Measurements from ENCODE around the gene CA5A. TPM values are rescaled to one million over a fixed set of nuclear protein-coding genes. Genes with fewer than 3 reads are reported as not detected.
A peak's percentile ranks its signal among the peaks of the same experiment; 100 is the strongest.

CA5A gene
- total and polyA plus RNA-seq, 2 of the 4 experiments (the other 2 are of a cell fraction) = not detected

DNA sequence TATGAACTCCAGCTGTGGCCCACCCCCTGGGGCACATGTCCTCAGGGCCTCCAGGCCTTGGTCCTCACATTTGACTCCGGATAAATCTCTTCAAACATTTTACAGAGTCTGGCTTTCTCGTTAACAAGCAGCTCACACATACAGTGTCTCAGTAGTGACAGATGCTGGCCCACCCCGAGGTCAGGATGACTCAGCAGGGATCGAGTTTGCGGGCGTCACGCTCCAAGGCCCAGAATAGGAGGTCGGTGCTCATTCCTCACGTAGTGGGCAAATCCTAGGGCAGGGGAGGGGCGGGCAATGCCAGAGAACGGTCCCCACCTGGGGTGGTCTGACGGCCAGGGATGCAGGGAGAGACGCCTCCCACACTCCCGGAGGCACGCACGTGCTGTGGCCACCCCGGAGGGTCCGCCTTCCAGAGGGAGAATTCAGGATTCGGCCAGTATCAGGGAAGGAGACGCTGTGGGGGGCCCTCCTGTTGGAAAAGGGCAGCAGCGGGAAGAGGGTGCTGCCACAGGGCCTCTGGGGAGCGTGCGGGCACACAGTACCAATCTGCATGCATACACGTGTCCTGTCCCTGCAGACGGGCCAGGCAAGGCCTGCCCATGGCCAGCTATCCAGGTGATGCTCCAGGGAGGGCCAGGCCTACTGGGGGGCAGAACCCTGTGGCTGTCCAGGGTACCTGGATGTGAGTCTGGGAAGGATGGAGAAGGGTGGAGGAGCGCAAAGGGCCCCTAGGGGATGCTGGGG is 75.6 kb downstream of the CA5A start:
- H3K36me3 ChIP-seq (ENCODE audit: control insufficient read depth, insufficient read depth, low read length) = peaks cover 15% of the 10 kb centered on the region
- H2BK5ac ChIP-seq (ENCODE audit: low read depth, low read length, poor library complexity, severe bottlenecking) = peak overlapping the region; percentile 53
- ChIA-PET POLR2A (ENCODE audit: unreplicated experiment) (no interaction called here), CTCF (interaction anchor here (0.7 to 1.0 kb wide), 2 partner anchors 11 to 82 kb away, joined by 3 to 4 read pairs; no protein-coding TSS in a partner anchor)
- in situ Hi-C loops (cut with MboI; ENCODE audit: low sequenced_read_pairs) (no loop called here), intact Hi-C loops (cut with micrococcal nuclease) (no loop called here), dilution Hi-C loops (cut with HindIII; ENCODE audit: low sequenced_read_pairs, unreplicated experiment) (no loop called here)
- BruUV-seq (replicated peaks) = no TSS peak
- H3K23ac ChIP-seq (ENCODE audit: low read depth, low read length) = peak overlapping the region; percentile 36; the same call in 1 of the 2 replicates
- H3K9ac ChIP-seq (ENCODE audit: low read depth, low read length) = no peak overlapping the region
- no peak overlapping the region for H3K4me3 ChIP-seq (ENCODE audit: insufficient read depth, low read depth, low read length)
- peak overlapping the region; percentile 41 for H3K27ac ChIP-seq (ENCODE audit: insufficient read depth, low read length)
- ATAC-seq (ENCODE audit: low read depth) (peak; percentile 80), DNase-seq (peak; percentile 78)
- H2BK20ac ChIP-seq (ENCODE audit: low read depth, low read length) = peak overlapping the region; percentile 38; the same call in 1 of the 2 replicates
- H3K4me2 ChIP-seq (ENCODE audit: low read depth, low read length) = peak overlapping the region; percentile 18; the same call in 1 of the 2 replicates
- H2AK9ac ChIP-seq (replicated peaks; ENCODE audit: low read depth, low read length, poor library complexity) = no peak overlapping the region
- peak overlapping the region; percentile 45; the same call in 1 of the 2 replicates for H3K14ac ChIP-seq (replicated peaks; ENCODE audit: low read depth, low read length)
- H3K4ac ChIP-seq (ENCODE audit: low read depth, low read length) = peak overlapping the region; percentile 78
- no peak overlapping the region for H2BK15ac ChIP-seq (ENCODE audit: low read depth, low read length)
- 76% methylated on average over 4 of the region's 26 CpGs; no CpG with 5 or more reads in 1 of the 2 experiments for WGBS, 2 experiments (ENCODE audit: extremely low coverage in 2 of 2, insufficient read length in 1 of 2)
- H3K79me1 ChIP-seq (ENCODE audit: low read depth in 1 of 2, low read length in 2 of 2) = peaks cover 3 to 74% of the 10 kb centered on the region in 2 experiments; a peak in 3 of 4 replicates
- peak overlapping the region; percentile 33; the same call in 1 of the 2 replicates for H3K18ac ChIP-seq (ENCODE audit: low read depth, low read length)
- peak overlapping the region; percentile 38; the same call in 1 of the 2 replicates for H4K91ac ChIP-seq (ENCODE audit: insufficient read depth, low read depth, low read length)
- peak overlapping the region; percentile 30; the same call in 1 of the 2 replicates for H2BK120ac ChIP-seq (ENCODE audit: low read depth, low read length)
- H2AK5ac ChIP-seq (ENCODE audit: low read depth, low read length) = peak overlapping the region; percentile 68
- H3K9me3 ChIP-seq (ENCODE audit: control insufficient read depth, insufficient read depth, low read length) = no peaks in the 10 kb centered on the region
- peak overlapping the region; percentile 40 for H2AFZ ChIP-seq (replicated peaks; ENCODE audit: low read length, poor library complexity)
- H3K27me3 ChIP-seq (ENCODE audit: control insufficient read depth, insufficient read depth, low read length) = no peaks in the 10 kb centered on the region
- H4K8ac ChIP-seq (ENCODE audit: low read depth in 2 of 2, low read length in 2 of 2) = peak overlapping the region; percentile 14 to 26; a peak in 2 of 4 replicates
- 0 out of 2 replicates have a peak overlapping the region, but pooled peaks have one; percentile 15 for H3K56ac ChIP-seq (ENCODE audit: extremely low read depth, insufficient read depth, low read length)
- H3K4me1 ChIP-seq (ENCODE audit: control insufficient read depth, insufficient read depth, low read length) = peaks cover 20% of the 10 kb centered on the region
- H3K9me1 ChIP-seq (ENCODE audit: insufficient read depth, low read length) = peaks cover 10% of the 10 kb centered on the region; the same call in 1 of the 2 replicates
- H4K20me1 ChIP-seq (ENCODE audit: insufficient read depth, low read length) = peaks cover 94% of the 10 kb centered on the region
- peak overlapping the region; percentile 2; the same call in 1 of the 2 replicates for H4K5ac ChIP-seq (ENCODE audit: low read depth, low read length)
- TF ChIP-seq NFE2L2 (IDR thresholded peaks at IDR 0.05; ENCODE audit: low read depth, low read length) (peak; percentile 91), MXI1 (IDR thresholded peaks at IDR 0.05; ENCODE audit: borderline replicate concordance, low read depth, low read length) (0 out of 2 replicates have a peak, but pooled peaks have one; percentile 33), CHD1 (IDR thresholded peaks at IDR 0.05; ENCODE audit: low read depth, low read length) (no peak), RFX5 (IDR thresholded peaks at IDR 0.05; ENCODE audit: low read depth, low read length) (no peak), RAD21 (IDR thresholded peaks at IDR 0.05; ENCODE audit: low read length) (no peak), SMC3 (IDR thresholded peaks at IDR 0.05; ENCODE audit: low read depth, low read length) (no peak), FOS (IDR thresholded peaks at IDR 0.05; ENCODE audit: low read depth, low read length) (peak; percentile 82), CEBPB (IDR thresholded peaks at IDR 0.05; ENCODE audit: low read depth, low read length) (no peak), POLR2A (IDR thresholded peaks at IDR 0.05; ENCODE audit: low read depth, low read length) (no peak), MAFK (IDR thresholded peaks at IDR 0.05; ENCODE audit: low read depth, low read length) (peak; percentile 39; the same call in 1 of the 2 replicates)
- TF ChIP-seq, protein P1, sequence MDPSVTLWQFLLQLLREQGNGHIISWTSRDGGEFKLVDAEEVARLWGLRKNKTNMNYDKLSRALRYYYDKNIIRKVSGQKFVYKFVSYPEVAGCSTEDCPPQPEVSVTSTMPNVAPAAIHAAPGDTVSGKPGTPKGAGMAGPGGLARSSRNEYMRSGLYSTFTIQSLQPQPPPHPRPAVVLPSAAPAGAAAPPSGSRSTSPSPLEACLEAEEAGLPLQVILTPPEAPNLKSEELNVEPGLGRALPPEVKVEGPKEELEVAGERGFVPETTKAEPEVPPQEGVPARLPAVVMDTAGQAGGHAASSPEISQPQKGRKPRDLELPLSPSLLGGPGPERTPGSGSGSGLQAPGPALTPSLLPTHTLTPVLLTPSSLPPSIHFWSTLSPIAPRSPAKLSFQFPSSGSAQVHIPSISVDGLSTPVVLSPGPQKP (IDR thresholded peaks at IDR 0.05; ENCODE audit: borderline replicate concordance, low read depth, low read length) = no peak
- TF ChIP-seq, protein P2, sequence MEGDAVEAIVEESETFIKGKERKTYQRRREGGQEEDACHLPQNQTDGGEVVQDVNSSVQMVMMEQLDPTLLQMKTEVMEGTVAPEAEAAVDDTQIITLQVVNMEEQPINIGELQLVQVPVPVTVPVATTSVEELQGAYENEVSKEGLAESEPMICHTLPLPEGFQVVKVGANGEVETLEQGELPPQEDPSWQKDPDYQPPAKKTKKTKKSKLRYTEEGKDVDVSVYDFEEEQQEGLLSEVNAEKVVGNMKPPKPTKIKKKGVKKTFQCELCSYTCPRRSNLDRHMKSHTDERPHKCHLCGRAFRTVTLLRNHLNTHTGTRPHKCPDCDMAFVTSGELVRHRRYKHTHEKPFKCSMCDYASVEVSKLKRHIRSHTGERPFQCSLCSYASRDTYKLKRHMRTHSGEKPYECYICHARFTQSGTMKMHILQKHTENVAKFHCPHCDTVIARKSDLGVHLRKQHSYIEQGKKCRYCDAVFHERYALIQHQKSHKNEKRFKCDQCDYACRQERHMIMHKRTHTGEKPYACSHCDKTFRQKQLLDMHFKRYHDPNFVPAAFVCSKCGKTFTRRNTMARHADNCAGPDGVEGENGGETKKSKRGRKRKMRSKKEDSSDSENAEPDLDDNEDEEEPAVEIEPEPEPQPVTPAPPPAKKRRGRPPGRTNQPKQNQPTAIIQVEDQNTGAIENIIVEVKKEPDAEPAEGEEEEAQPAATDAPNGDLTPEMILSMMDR (conservative IDR thresholded peaks at IDR 0.05; ENCODE audit: low read depth, low read length) = no peak
- TF ChIP-seq, protein P3, sequence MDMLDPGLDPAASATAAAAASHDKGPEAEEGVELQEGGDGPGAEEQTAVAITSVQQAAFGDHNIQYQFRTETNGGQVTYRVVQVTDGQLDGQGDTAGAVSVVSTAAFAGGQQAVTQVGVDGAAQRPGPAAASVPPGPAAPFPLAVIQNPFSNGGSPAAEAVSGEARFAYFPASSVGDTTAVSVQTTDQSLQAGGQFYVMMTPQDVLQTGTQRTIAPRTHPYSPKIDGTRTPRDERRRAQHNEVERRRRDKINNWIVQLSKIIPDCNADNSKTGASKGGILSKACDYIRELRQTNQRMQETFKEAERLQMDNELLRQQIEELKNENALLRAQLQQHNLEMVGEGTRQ (IDR thresholded peaks at IDR 0.05; ENCODE audit: low read depth, low read length) = no peak

Measured in IMR-90 (cell line).